HepG2 (cell line): ENCODE data around the gene ETFB. TPM values are rescaled to one million over a fixed set of nuclear protein-coding genes. Genes with fewer than 3 reads are reported as not detected.

ENCODE experiments used
- CBFB ChIP-seq: sonication (generic); formaldehyde crosslinking; IDR thresholded peaks from 2 replicates; pipeline ENCODE4 v1.4.0; 2020; ENCODE audit warnings: missing genetic modification reagents
- CEBPZ ChIP-seq: IDR thresholded peaks from 2 replicates; pipeline ENCODE4 v1.6.1; 2012; ENCODE audit warnings: low read length, improper control_type of control experiment
- ELF3 ChIP-seq: IDR thresholded peaks from 2 replicates; pipeline ENCODE4 v1.6.1; 2016; ENCODE audit warnings: missing genetic modification reagents, missing compliant biosample characterization
- GATA4 ChIP-seq: sonication (generic); IDR thresholded peaks from 2 replicates; pipeline ENCODE4 v1.6.1; 2016; ENCODE audit warnings: antibody characterized with exemption, low read depth, borderline replicate concordance
- ISX ChIP-seq: sonication (generic); formaldehyde crosslinking; conservative IDR thresholded peaks from 2 replicates; pipeline ENCODE4 v1.5.0; 2020; ENCODE audit warnings: missing genetic modification reagents
- NR1H2 ChIP-seq: sonication (generic); formaldehyde crosslinking; IDR thresholded peaks from 2 replicates; pipeline ENCODE4 v1.8.1; 2022; ENCODE audit warnings: low read depth, missing genetic modification reagents, borderline replicate concordance
- RAD51 ChIP-seq: fragments of 450-650 bp; IDR thresholded peaks from 2 replicates; pipeline ENCODE4 v1.6.1; 2016; ENCODE audit warnings: borderline replicate concordance
- RBM22 ChIP-seq: fragments of 200-400 bp; formaldehyde crosslinking; optimal IDR thresholded peaks from 2 replicates; pipeline ENCODE3; 2017; ENCODE audit warnings: mild to moderate bottlenecking, low read length, moderate library complexity
- TCF7 ChIP-seq: sonication (generic); IDR thresholded peaks from 2 replicates; pipeline ENCODE4 v1.6.1; 2016; ENCODE audit warnings: antibody characterized with exemption, low read depth
- TFDP1 ChIP-seq: IDR thresholded peaks from 2 replicates; pipeline ENCODE4 v1.6.1; 2016; ENCODE audit warnings: missing compliant biosample characterization, missing genetic modification reagents, borderline replicate concordance
- ZBTB20 ChIP-seq: sonication (generic); formaldehyde crosslinking; IDR thresholded peaks from 2 replicates; pipeline ENCODE4 v1.8.1; 2023; ENCODE audit warnings: missing genetic modification reagents, low read depth, mild to moderate bottlenecking, borderline replicate concordance
- ZNF12 ChIP-seq: sonication (generic); formaldehyde crosslinking; IDR thresholded peaks from 2 replicates; pipeline ENCODE4 v1.5.0; 2020; ENCODE audit warnings: missing genetic modification reagents
- ZNF225 ChIP-seq: sonication (generic); formaldehyde crosslinking; IDR thresholded peaks from 2 replicates; pipeline ENCODE4 v1.4.0; 2020; ENCODE audit warnings: mild to moderate bottlenecking, missing genetic modification reagents
- ZNF510 ChIP-seq: sonication (generic); formaldehyde crosslinking; IDR thresholded peaks from 2 replicates; pipeline ENCODE4 v1.4.0; 2020; ENCODE audit warnings: low read depth, mild to moderate bottlenecking, missing genetic modification reagents
- ZNF547 ChIP-seq: sonication (generic); formaldehyde crosslinking; IDR thresholded peaks from 2 replicates; pipeline ENCODE4 v1.5.1; 2020; ENCODE audit warnings: mild to moderate bottlenecking, missing genetic modification reagents
- ZNF564 ChIP-seq: sonication (generic); formaldehyde crosslinking; IDR thresholded peaks from 2 replicates; pipeline ENCODE4 v1.8.1; 2023; ENCODE audit warnings: mild to moderate bottlenecking, missing genetic modification reagents
- ZNF639 ChIP-seq: conservative IDR thresholded peaks from 2 replicates; pipeline ENCODE4 v1.6.1; 2018; ENCODE audit warnings: missing genetic modification reagents
- ZNF782 ChIP-seq: sonication (generic); formaldehyde crosslinking; IDR thresholded peaks from 2 replicates; pipeline ENCODE4 v1.4.0; 2020; ENCODE audit warnings: missing genetic modification reagents, mild to moderate bottlenecking, borderline replicate concordance
- ZNF792 ChIP-seq: IDR thresholded peaks from 2 replicates; pipeline ENCODE4 v1.6.1; 2016
- polyA plus RNA-seq, 8 experiments: library from polyadenylated mRNA; depleted of rRNA in 3 of 8; stranded (reverse) in 7 of 8; unstranded in 1 of 8; fragments of >200 nt; fragmentation: Illumina TruSeq in 4 of 8; extraction: Trizol in 4 of 8; gene quantifications; 2 replicates each; pipeline versions ENCODE4 v1.2.1 to v1.2.3, GENCODE V29; 2011 to 2016; ENCODE audit warnings: low read depth in 4 of 8, missing spikeins in 1 of 8, mixed read lengths in 1 of 8; ENCODE audit not compliant: insufficient read depth in 1 of 8
- total RNA-seq, 5 experiments: library from RNA; depleted of rRNA; stranded (reverse); fragments of >200 nt; fragmentation: Illumina TruSeq; extraction: Trizol; gene quantifications; 2 replicates each; pipeline ENCODE4 v1.2.3, GENCODE V29; 2016; ENCODE audit warnings: low read depth in 1 of 5
- TF ChIP-seq, protein P1 (sequence below): sonication (generic); formaldehyde crosslinking; IDR thresholded peaks from 2 replicates; pipeline ENCODE4 v1.8.0; 2022; ENCODE audit warnings: missing genetic modification reagents, mild to moderate bottlenecking, moderate library complexity, borderline replicate concordance
- TF ChIP-seq, protein P2 (sequence below): sonication (generic); formaldehyde crosslinking; IDR thresholded peaks from 2 replicates; pipeline ENCODE4 v1.4.0; 2020; ENCODE audit warnings: mild to moderate bottlenecking, missing genetic modification reagents

Gene ETFB
- total and polyA plus RNA-seq, 2 of the 13 experiments (the other 11 are each of a cell fraction or from before 2014, with no cell fraction given): 678 to 1,314 TPM

GRCh38 chr19:51387924-51388389 lies 21.8 kb upstream of the ETFB start, which contains the start of gene LIM2 (continued):
- TF ChIP-seq ZNF510: no peak
- no peak for TF ChIP-seq CBFB (CRISPR knock-in tag)
- TF ChIP-seq TCF7: no peak
- TF ChIP-seq RAD51: no peak
- no peak for TF ChIP-seq RBM22
- TF ChIP-seq GATA4: no peak
- no peak for TF ChIP-seq NR1H2 (CRISPR knock-in tag)
- TF ChIP-seq CEBPZ: no peak
- TF ChIP-seq, protein P1, sequence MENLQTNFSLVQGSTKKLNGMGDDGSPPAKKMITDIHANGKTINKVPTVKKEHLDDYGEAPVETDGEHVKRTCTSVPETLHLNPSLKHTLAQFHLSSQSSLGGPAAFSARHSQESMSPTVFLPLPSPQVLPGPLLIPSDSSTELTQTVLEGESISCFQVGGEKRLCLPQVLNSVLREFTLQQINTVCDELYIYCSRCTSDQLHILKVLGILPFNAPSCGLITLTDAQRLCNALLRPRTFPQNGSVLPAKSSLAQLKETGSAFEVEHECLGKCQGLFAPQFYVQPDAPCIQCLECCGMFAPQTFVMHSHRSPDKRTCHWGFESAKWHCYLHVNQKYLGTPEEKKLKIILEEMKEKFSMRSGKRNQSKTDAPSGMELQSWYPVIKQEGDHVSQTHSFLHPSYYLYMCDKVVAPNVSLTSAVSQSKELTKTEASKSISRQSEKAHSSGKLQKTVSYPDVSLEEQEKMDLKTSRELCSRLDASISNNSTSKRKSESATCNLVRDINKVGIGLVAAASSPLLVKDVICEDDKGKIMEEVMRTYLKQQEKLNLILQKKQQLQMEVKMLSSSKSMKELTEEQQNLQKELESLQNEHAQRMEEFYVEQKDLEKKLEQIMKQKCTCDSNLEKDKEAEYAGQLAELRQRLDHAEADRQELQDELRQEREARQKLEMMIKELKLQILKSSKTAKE: no peak
- TF ChIP-seq ZNF547: no peak
- no peak for TF ChIP-seq ZBTB20 (CRISPR knock-in tag)
- TF ChIP-seq ISX (CRISPR knock-in tag): no peak
- no peak for TF ChIP-seq ZNF225 (CRISPR knock-in tag)
- TF ChIP-seq, protein P2, sequence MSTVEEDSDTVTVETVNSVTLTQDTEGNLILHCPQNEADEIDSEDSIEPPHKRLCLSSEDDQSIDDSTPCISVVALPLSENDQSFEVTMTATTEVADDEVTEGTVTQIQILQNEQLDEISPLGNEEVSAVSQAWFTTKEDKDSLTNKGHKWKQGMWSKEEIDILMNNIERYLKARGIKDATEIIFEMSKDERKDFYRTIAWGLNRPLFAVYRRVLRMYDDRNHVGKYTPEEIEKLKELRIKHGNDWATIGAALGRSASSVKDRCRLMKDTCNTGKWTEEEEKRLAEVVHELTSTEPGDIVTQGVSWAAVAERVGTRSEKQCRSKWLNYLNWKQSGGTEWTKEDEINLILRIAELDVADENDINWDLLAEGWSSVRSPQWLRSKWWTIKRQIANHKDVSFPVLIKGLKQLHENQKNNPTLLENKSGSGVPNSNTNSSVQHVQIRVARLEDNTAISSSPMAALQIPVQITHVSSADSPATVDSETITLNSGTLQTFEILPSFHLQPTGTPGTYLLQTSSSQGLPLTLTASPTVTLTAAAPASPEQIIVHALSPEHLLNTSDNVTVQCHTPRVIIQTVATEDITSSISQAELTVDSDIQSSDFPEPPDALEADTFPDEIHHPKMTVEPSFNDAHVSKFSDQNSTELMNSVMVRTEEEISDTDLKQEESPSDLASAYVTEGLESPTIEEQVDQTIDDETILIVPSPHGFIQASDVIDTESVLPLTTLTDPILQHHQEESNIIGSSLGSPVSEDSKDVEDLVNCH (CRISPR knock-in tag): no peak
- no peak for TF ChIP-seq ZNF639 (CRISPR knock-in tag)
- 0 out of 2 replicates have a peak, but pooled peaks have one; percentile 21 for TF ChIP-seq ELF3
- no peak for TF ChIP-seq ZNF564 (CRISPR knock-in tag)
- no peak for TF ChIP-seq ZNF12
- TF ChIP-seq TFDP1: no peak
- 0 out of 2 replicates have a peak, but pooled peaks have one; percentile 40 for TF ChIP-seq ZNF792 (CRISPR knock-in tag)
- TF ChIP-seq ZNF782 (CRISPR knock-in tag): no peak
